Mucosa of rectum (tissue), 2 donors: ENCODE results near the gene SRSF6.

ENCODE experiments used
- H3K27ac ChIP-seq, 2 donors: one replicate each; pipeline ENCODE4 v1.7.0; 2013; ENCODE audit warnings: inconsistent platforms in 2 of 2, low read depth in 2 of 2, low read length in 2 of 2
- H3K27me3 ChIP-seq, 2 donors: one replicate each; pipeline ENCODE4 v1.7.0; 2013; ENCODE audit warnings: low read length in 2 of 2; ENCODE audit not compliant: control insufficient read depth in 2 of 2, insufficient read depth in 2 of 2
- H3K36me3 ChIP-seq, 2 donors: one replicate each; pipeline ENCODE4 v1.7.0; 2013; ENCODE audit warnings: low read length in 2 of 2; ENCODE audit not compliant: control insufficient read depth in 2 of 2, insufficient read depth in 2 of 2
- H3K4me1 ChIP-seq, 2 donors: one replicate each; pipeline ENCODE4 v1.7.0; 2013; ENCODE audit warnings: low read length in 2 of 2, mild to moderate bottlenecking in 1 of 2; ENCODE audit not compliant: control insufficient read depth in 2 of 2, insufficient read depth in 2 of 2
- H3K4me3 ChIP-seq, 2 donors: one replicate each; pipeline ENCODE4 v1.7.0; 2013; ENCODE audit warnings: low read length in 2 of 2
- H3K9ac ChIP-seq, 2 donors: one replicate each; pipeline ENCODE4 v1.7.0; 2013; ENCODE audit warnings: low read length in 2 of 2, low read depth in 1 of 2, mild to moderate bottlenecking in 1 of 2
- H3K9me3 ChIP-seq, 2 donors: one replicate each; pipeline ENCODE4 v1.7.0; 2013; ENCODE audit warnings: low read length in 2 of 2; ENCODE audit not compliant: control insufficient read depth in 2 of 2
- donor health status: healthy.
- donor health status: Normal muscosa, but diverticular disease.

The SRSF6 gene

GRCh38 chr20:43460830-43461200 is 3.1 kb downstream of the SRSF6 start:
- Histone ChIP-seq H3K27me3 (no peaks in the 10 kb centered on the region), H3K9ac (no peak overlapping the region), H3K4me3 (no peak overlapping the region), H3K4me1 (peaks cover 7 to 11% of the 10 kb centered on the region in 2 donors), H3K36me3 (peaks cover 52 to 59% of the 10 kb centered on the region in 2 donors), H3K9me3 (no peaks in the 10 kb centered on the region), H3K27ac (no peak overlapping the region)

- Histone ChIP-seq H3K9me3 (no peaks in the 10 kb centered on the region), H3K27ac (no peak overlapping the region), H3K4me3 (no peak overlapping the region), H3K9ac (no peak overlapping the region), H3K27me3 (no peaks in the 10 kb centered on the region), H3K4me1 (peaks cover 3 to 8% of the 10 kb centered on the region in 2 donors), H3K36me3 (peaks cover 63 to 67% of the 10 kb centered on the region in 2 donors)
Observed at GRCh38 chr20:43461894-43462659, 4.4 kb downstream of the SRSF6 start.

- Histone ChIP-seq H3K4me3 (no peak overlapping the region), H3K27ac (no peak overlapping the region), H3K4me1 (peaks cover 3 to 8% of the 10 kb centered on the region in 2 donors), H3K9ac (no peak overlapping the region), H3K36me3 (peaks cover 63 to 67% of the 10 kb centered on the region in 2 donors), H3K9me3 (no peaks in the 10 kb centered on the region), H3K27me3 (no peaks in the 10 kb centered on the region)
Observed at GRCh38 chr20:43462660-43463526, 5.2 kb downstream of the SRSF6 start.

DNA sequence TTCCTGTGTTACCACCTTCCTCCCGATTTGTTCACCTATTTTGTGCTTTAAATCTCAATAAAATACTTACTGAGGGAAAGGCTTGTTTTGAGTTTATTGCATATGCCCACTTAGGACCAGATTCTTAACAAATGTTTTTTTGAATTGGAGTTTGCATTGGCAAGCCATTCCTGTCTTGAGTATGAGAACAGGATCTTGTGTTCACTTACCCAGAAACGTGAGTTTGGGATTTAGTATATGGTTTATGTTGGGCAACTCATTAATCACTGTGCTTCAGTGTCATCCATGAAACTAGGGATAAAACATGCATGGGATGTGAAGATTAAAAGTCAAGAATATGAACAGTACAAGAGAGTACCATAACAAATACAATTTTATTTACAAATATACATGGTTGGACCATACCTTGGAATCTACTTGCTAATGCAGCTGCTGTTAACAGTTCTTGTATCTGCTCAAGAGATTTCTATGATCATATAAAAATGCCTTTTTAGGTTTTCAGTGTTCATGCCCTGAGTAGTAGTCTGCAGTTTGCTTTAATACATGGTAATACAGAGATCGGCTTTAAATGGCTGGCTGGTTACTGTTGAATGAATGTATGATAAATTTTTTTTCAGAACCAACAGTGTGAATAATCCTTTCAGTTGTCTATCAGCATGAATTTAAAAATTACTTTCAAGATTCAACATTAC is 6.0 kb downstream of the SRSF6 start:
- Histone ChIP-seq H3K4me1 (peaks cover 3 to 8% of the 10 kb centered on the region in 2 donors), H3K4me3 (no peak overlapping the region), H3K9ac (no peak overlapping the region), H3K36me3 (peaks cover 63 to 67% of the 10 kb centered on the region in 2 donors), H3K9me3 (no peaks in the 10 kb centered on the region), H3K27ac (no peak overlapping the region), H3K27me3 (no peaks in the 10 kb centered on the region)

DNA sequence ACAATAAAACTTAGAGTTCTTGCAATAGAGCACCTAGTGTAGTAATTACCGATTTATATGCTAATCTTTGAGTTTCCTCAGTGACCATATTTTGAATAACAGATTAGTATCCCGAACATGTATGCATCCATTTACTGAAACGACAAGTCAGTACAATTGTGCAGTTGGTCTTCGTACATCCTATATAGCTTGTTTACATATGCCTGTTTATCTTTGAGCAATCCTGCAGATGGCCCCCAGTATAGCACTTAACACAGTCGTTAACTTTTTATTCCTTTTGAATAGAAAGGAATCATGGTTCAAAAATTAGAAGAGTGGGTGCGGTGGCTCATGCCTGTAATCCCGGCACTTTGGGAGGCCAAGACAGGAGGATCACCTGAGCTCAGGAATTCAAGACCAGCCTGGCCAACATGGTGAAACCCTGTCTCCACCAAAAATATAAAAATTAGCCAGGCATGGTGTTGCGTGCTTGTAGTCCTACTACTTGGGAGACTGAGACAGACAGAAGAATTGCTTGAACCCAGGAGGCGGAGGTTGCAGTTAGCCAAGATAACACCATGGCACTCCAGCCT is 6.6 kb downstream of the SRSF6 start:
- peaks cover 63 to 65% of the 10 kb centered on the region in 2 donors for H3K36me3 ChIP-seq
- no peak overlapping the region for H3K27ac ChIP-seq
- peaks cover under 1 to 3% of the 10 kb centered on the region in 2 donors for H3K4me1 ChIP-seq
- H3K9me3 ChIP-seq: no peaks in the 10 kb centered on the region
- H3K9ac ChIP-seq: no peak overlapping the region
- H3K27me3 ChIP-seq: no peaks in the 10 kb centered on the region
- H3K4me3 ChIP-seq: no peak overlapping the region

- no peak overlapping the region for H3K27ac ChIP-seq
- no peaks in the 10 kb centered on the region for H3K27me3 ChIP-seq
- H3K4me3 ChIP-seq: no peak overlapping the region
- no peaks in the 10 kb centered on the region for H3K9me3 ChIP-seq
- no peak overlapping the region for H3K9ac ChIP-seq
- H3K4me1 ChIP-seq: peaks cover 0 to 3% of the 10 kb centered on the region in 2 donors
- peaks cover 52 to 60% of the 10 kb centered on the region in 2 donors for H3K36me3 ChIP-seq
Observed at GRCh38 chr20:43465625-43465943, 7.9 kb downstream of the SRSF6 start.

DNA sequence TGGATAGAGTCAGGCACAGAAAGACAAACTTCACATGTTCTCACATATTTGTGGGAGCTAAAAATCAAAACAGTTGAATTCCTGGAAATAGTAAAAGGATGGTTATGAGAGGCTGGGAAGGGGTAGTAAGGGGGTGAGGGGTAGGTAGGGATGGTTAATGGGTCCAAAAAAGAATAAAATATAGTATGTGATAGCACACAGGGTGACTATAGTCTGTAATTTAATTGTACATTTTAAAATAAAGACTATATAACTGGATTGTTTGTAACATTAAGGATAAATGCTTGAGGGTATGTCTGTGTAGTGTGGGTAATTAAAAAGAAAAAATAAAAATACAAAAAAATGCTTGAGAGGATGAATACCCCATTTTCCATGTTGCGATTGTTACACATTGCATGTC is 9.9 kb downstream of the SRSF6 start:
- H3K27me3 ChIP-seq: no peaks in the 10 kb centered on the region
- no peaks in the 10 kb centered on the region for H3K9me3 ChIP-seq
- H3K36me3 ChIP-seq: peaks cover 38 to 42% of the 10 kb centered on the region in 2 donors
- no peak overlapping the region for H3K9ac ChIP-seq
- peaks cover 0 to 3% of the 10 kb centered on the region in 2 donors for H3K4me1 ChIP-seq
- H3K27ac ChIP-seq: no peak overlapping the region
- no peak overlapping the region for H3K4me3 ChIP-seq

GRCh38 chr20:43472671-43473380 is 15.1 kb downstream of the SRSF6 start:
- H3K27ac ChIP-seq: no peak overlapping the region

GRCh38 chr20:43473381-43473704 is 15.6 kb downstream of the SRSF6 start:
- H3K27ac ChIP-seq: no peak overlapping the region
- H3K4me3 ChIP-seq: no peak overlapping the region
- H3K9ac ChIP-seq: no peak overlapping the region
- H3K36me3 ChIP-seq: peaks cover 0 to 6% of the 10 kb centered on the region in 2 donors
- H3K27me3 ChIP-seq: no peaks in the 10 kb centered on the region
- no peaks in the 10 kb centered on the region for H3K9me3 ChIP-seq
- no peaks in the 10 kb centered on the region for H3K4me1 ChIP-seq

More at GRCh38 chr20:43472671-43473380, 15.1 kb downstream of the SRSF6 start:
- Histone ChIP-seq H3K9me3 (no peaks in the 10 kb centered on the region), H3K4me1 (no peaks in the 10 kb centered on the region), H3K9ac (no peak overlapping the region), H3K4me3 (no peak overlapping the region), H3K36me3 (peaks cover 0 to 6% of the 10 kb centered on the region in 2 donors), H3K27me3 (no peaks in the 10 kb centered on the region)
